HG03139 (cell line): ENCODE measurements around the gene DNAAF1.

Experiments
- ATAC-seq: cut with Tn5 transposase; IDR thresholded peaks from one replicate; pipeline ENCODE4 v1.9.1; 2021; ENCODE audit not compliant: unreplicated experiment

Gene DNAAF1

GRCh38 chr16:84159007-84159406 lies 13.9 kb downstream of the DNAAF1 start:
- ATAC-seq = no peak

GRCh38 chr16:84159800-84160199 lies 14.7 kb downstream of the DNAAF1 start:
- no peak for ATAC-seq

- no peak for ATAC-seq
Observed at GRCh38 chr16:84161037-84161436, 15.9 kb downstream of the DNAAF1 start.

- no peak for ATAC-seq
Observed at GRCh38 chr16:84161801-84162200, 16.7 kb downstream of the DNAAF1 start.

GRCh38 chr16:84165746-84166145 lies 20.6 kb downstream of the DNAAF1 start:
- ATAC-seq = no peak

- ATAC-seq = no peak
Observed at GRCh38 chr16:84166796-84167695, 21.9 kb downstream of the DNAAF1 start.

- ATAC-seq = no peak
Observed at GRCh38 chr16:84169765-84170310, 24.7 kb downstream of the DNAAF1 start.

- no peak for ATAC-seq
Observed at GRCh38 chr16:84174396-84174795, 29.3 kb downstream of the DNAAF1 start.

- ATAC-seq = peak; percentile 66
Observed at GRCh38 chr16:84175350-84176081, 30.4 kb downstream of the DNAAF1 start.

- ATAC-seq = no peak
Observed at GRCh38 chr16:84176192-84177053, 31.3 kb downstream of the DNAAF1 start.

- ATAC-seq = no peak
Observed at GRCh38 chr16:84177741-84178073, 32.6 kb downstream of the DNAAF1 start.

GRCh38 chr16:84178146-84178765 lies 33.1 kb downstream of the DNAAF1 start:
- ATAC-seq = no peak

GRCh38 chr16:84178892-84179611 lies 33.9 kb downstream of the DNAAF1 start:
- no peak for ATAC-seq

GRCh38 chr16:84179612-84180320 lies 34.7 kb downstream of the DNAAF1 start:
- no peak for ATAC-seq

- ATAC-seq = no peak
Observed at GRCh38 chr16:84180519-84181140, 35.5 kb downstream of the DNAAF1 start.

- ATAC-seq = no peak
Observed at GRCh38 chr16:84181144-84181915, 36.2 kb downstream of the DNAAF1 start.

- ATAC-seq = no peak
Observed at GRCh38 chr16:84182104-84182503, 37.0 kb downstream of the DNAAF1 start.
